HCT116 (cell line): ENCODE measurements around the gene GALNS. TPM values are rescaled to one million over a fixed set of nuclear protein-coding genes. Genes with fewer than 3 reads are reported as not detected.

Source experiments
- ATAC-seq: fragments of 200-7000 bp; cut with Tn5 transposase; 2 replicates; pipeline ENCODE4 v1.9.1; 2020; ENCODE audit warnings: mild to moderate bottlenecking, moderate library complexity
- BruUV-seq: library from RNA; stranded (reverse); fragments of 400-500 nt; replicated peaks from 2 replicates; lab custom pipeline; 2021; lab: Mats Ljungman, UMichigan
- CTCF ChIA-PET: fragments of 300-600 bp; sonication (Branson Sonifier 250); formaldehyde crosslinking; loops from one replicate; lab custom pipeline; 2021; ENCODE audit warnings: antibody characterized with exemption; lab: Charles Lee
- POLR2A ChIA-PET: fragments of 300-600, 350-600 bp; sonication (Branson Sonifier 250); formaldehyde crosslinking; loops from one replicate; lab custom pipeline; 2021; ENCODE audit warnings: antibody characterized with exemption; lab: Charles Lee
- RAD21 ChIA-PET, 2 experiments: fragments of 300-600 bp; sonication (Branson Sonifier 250); formaldehyde crosslinking; loops; one replicate each; lab custom pipeline; 2023; ENCODE audit warnings: low total read pairs in 2 of 2; ENCODE audit not compliant: uncharacterized antibody in 2 of 2, unreplicated experiment in 2 of 2, low non-redundant PET in 1 of 2; lab: Charles Lee
- DNase-seq: peaks from one replicate; pipeline ENCODE4 v3.0.0-alpha.2; 2010; ENCODE audit warnings: low read depth, low spot score
- H2AFZ ChIP-seq: fragments of 200-600 bp; shearing (Covaris generic), sonication (generic); 2 replicates; pipeline ENCODE4 v1.6.1; 2017; ENCODE audit warnings: low read depth, mixed run types, mixed read lengths, antibody characterized with exemption, low read length; ENCODE audit not compliant: poor library complexity, severe bottlenecking
- H3K27ac ChIP-seq: 2 replicates; pipeline ENCODE4 v1.5.1; 2012; ENCODE audit warnings: low read depth, low read length
- H3K27me3 ChIP-seq: fragments of 200-600 bp; sonication (generic); 2 replicates; pipeline ENCODE4 v1.6.1; 2016; ENCODE audit warnings: mixed run types, low read length, mixed read lengths; ENCODE audit not compliant: insufficient read depth
- H3K36me3 ChIP-seq, 2 experiments: fragments of 200-500 bp in 1 of 2; fragments of 200-600 bp in 1 of 2; sonication (Bioruptor generic) in 1 of 2; sonication (generic) in 1 of 2; 2 replicates each; pipeline versions ENCODE4 v1.5.1 to v1.6.1; 2014 to 2016; ENCODE audit warnings: low read length in 2 of 2, inconsistent platforms in 1 of 2, mixed read lengths in 1 of 2, mixed run types in 1 of 2; ENCODE audit not compliant: insufficient read depth in 2 of 2, control insufficient read depth in 1 of 2
- H3K4me1 ChIP-seq, 2 experiments: fragments of 200-600 bp in 1 of 2; sonication (generic) in 1 of 2; 2 replicates each; pipeline versions ENCODE4 v1.5.1 to v1.6.1; 2012 to 2017; ENCODE audit warnings: low read length in 2 of 2, inconsistent platforms in 1 of 2, mild to moderate bottlenecking in 1 of 2, mixed read lengths in 1 of 2, mixed run types in 1 of 2, moderate library complexity in 1 of 2; ENCODE audit not compliant: insufficient read depth in 2 of 2, control insufficient read depth in 1 of 2
- H3K4me2 ChIP-seq: fragments of 200-600 bp; sonication (generic); 2 replicates; pipeline ENCODE4 v1.6.1; 2017; ENCODE audit warnings: mixed run types, low read length, mixed read lengths
- H3K4me3 ChIP-seq, 2 experiments: fragments of 200-600 bp in 1 of 2; sonication (generic) in 1 of 2; replicated peaks in 1 of 2; 2 replicates each; pipeline ENCODE4 v1.5.1; 2011 to 2016; ENCODE audit warnings: low read length in 2 of 2, control low read depth in 1 of 2, low read depth in 1 of 2, mild to moderate bottlenecking in 1 of 2, mixed read lengths in 1 of 2, mixed run types in 1 of 2
- H3K79me2 ChIP-seq: fragments of 200-600 bp; sonication (generic); 2 replicates; pipeline ENCODE4 v1.6.1; 2017; ENCODE audit warnings: mild to moderate bottlenecking, mixed run types, low read length, moderate library complexity, mixed read lengths; ENCODE audit not compliant: insufficient read depth
- H3K9ac ChIP-seq: fragments of 200-600 bp; sonication (generic); 2 replicates; pipeline ENCODE4 v1.6.1; 2016; ENCODE audit warnings: low read length, mixed read lengths
- H3K9me2 ChIP-seq: fragments of 200-600 bp; sonication (generic), shearing (Covaris generic); 2 replicates; pipeline ENCODE4 v1.6.1; 2017; ENCODE audit warnings: mixed run types, mild to moderate bottlenecking, moderate library complexity; ENCODE audit not compliant: insufficient read depth
- H3K9me3 ChIP-seq, 2 experiments: fragments of 200-500 bp in 1 of 2; fragments of 200-600 bp in 1 of 2; sonication (Bioruptor generic) in 1 of 2; sonication (generic) in 1 of 2; 2 replicates each; pipeline ENCODE4 v1.6.1; 2014 to 2017; ENCODE audit warnings: low read length in 2 of 2, mixed read lengths in 2 of 2, inconsistent platforms in 1 of 2, low read depth in 1 of 2, mild to moderate bottlenecking in 1 of 2, mixed run types in 1 of 2, moderate library complexity in 1 of 2; ENCODE audit not compliant: control insufficient read depth in 1 of 2, insufficient read depth in 1 of 2
- H4K20me1 ChIP-seq: fragments of 200-600 bp; sonication (generic), shearing (Covaris generic); 2 replicates; pipeline ENCODE4 v1.6.1; 2017; ENCODE audit warnings: mixed run types, mild to moderate bottlenecking, moderate library complexity; ENCODE audit not compliant: insufficient read depth
- CBX3 ChIP-seq: IDR thresholded peaks from 2 replicates; pipeline ENCODE4 v1.6.1; 2012; ENCODE audit warnings: low read depth
- CTCF ChIP-seq, 3 experiments: fragments of 200-600 bp in 1 of 3; sonication (generic) in 1 of 3; IDR thresholded peaks in 2 of 3; conservative IDR thresholded peaks in 1 of 3; 2 replicates each; pipeline ENCODE4 v1.5.1; 2012 to 2017; ENCODE audit warnings: low read depth in 2 of 3, low read length in 2 of 3, antibody characterized with exemption in 1 of 3, borderline replicate concordance in 1 of 3, control low read depth in 1 of 3, mild to moderate bottlenecking in 1 of 3, mixed read lengths in 1 of 3, mixed run types in 1 of 3, moderate library complexity in 1 of 3; ENCODE audit not compliant: insufficient read depth in 1 of 3
- EZH2 ChIP-seq: fragments of 200-600 bp; sonication (generic); IDR thresholded peaks from 2 replicates; pipeline ENCODE4 v1.6.1; 2017; ENCODE audit warnings: antibody characterized with exemption, mixed run types
- FOSL1 ChIP-seq: IDR thresholded peaks from 2 replicates; pipeline ENCODE4 v1.6.1; 2012; ENCODE audit warnings: low read depth
- MAX ChIP-seq: IDR thresholded peaks from 2 replicates; pipeline ENCODE4 v1.6.1; 2012
- POLR2AphosphoS5 ChIP-seq: IDR thresholded peaks from 2 replicates; pipeline ENCODE4 v1.6.1; 2011; ENCODE audit warnings: mild to moderate bottlenecking, low read depth, low read length, moderate library complexity
- SRF ChIP-seq: IDR thresholded peaks from 2 replicates; pipeline ENCODE4 v1.6.1; 2012; ENCODE audit warnings: low read depth
- TCF7L2 ChIP-seq: IDR thresholded peaks from 2 replicates; pipeline ENCODE4 v1.7.0; 2011; ENCODE audit warnings: borderline replicate concordance, inconsistent platforms; ENCODE audit not compliant: insufficient read depth, insufficient read length; ENCODE audit errors: extremely low read depth
- ZNF274 ChIP-seq: fragments of 200-500 bp; sonication (Bioruptor generic); IDR thresholded peaks from 2 replicates; pipeline ENCODE4 v1.6.1; 2014; ENCODE audit warnings: mild to moderate bottlenecking, low read depth, low read length, inconsistent platforms
- intact Hi-C: fragments of 100-400 bp; cut with micrococcal nuclease; formaldehyde crosslinking; loops from 2 replicates; pipeline ENCODE4 v1.10.0; 2022
- total RNA-seq: library from RNA; stranded (reverse); gene quantifications from one replicate; pipeline ENCODE4 v1.2.1, GENCODE V29; 2021; ENCODE audit not compliant: unreplicated experiment

GALNS gene
- total RNA-seq, 1 experiment from 2014 or later: 44.6 TPM

- no peaks in the 10 kb centered on the region for H3K9me2 ChIP-seq
- no peaks in the 10 kb centered on the region for H3K9me3 ChIP-seq
- DNase-seq (no peak), ATAC-seq (no peak)
- no TSS peak for BruUV-seq
- intact Hi-C loops: no loop called here
- H3K27ac ChIP-seq: no peak overlapping the region
- POLR2A ChIA-PET: no interaction called here
- peaks cover 25 to 28% of the 10 kb centered on the region in 2 experiments; a peak in 3 of 4 replicates for H3K36me3 ChIP-seq
- no peaks in the 10 kb centered on the region for H4K20me1 ChIP-seq
- CTCF ChIA-PET: no interaction called here
- no peaks in the 10 kb centered on the region for H3K27me3 ChIP-seq
- H3K4me2 ChIP-seq: no peak overlapping the region
- peaks cover 29% of the 10 kb centered on the region for H3K79me2 ChIP-seq
- H2AFZ ChIP-seq: no peak overlapping the region
- TF ChIP-seq POLR2AphosphoS5: no peak
- TF ChIP-seq FOSL1: no peak
- TF ChIP-seq SRF: no peak
- no peak for TF ChIP-seq MAX
- no peak for TF ChIP-seq TCF7L2
- no peak for TF ChIP-seq ZNF274
- no peak for TF ChIP-seq CBX3
- no peak for TF ChIP-seq EZH2
- no peak for TF ChIP-seq CTCF (IDR thresholded peaks at IDR 0.05 in 2 of 3, conservative IDR thresholded peaks at IDR 0.05 in 1 of 3; ENCODE audit: borderline replicate concordance in 1 of 3, insufficient read depth in 1 of 3, low read depth in 2 of 3, low read length in 2 of 3)
- peaks cover 19 to 26% of the 10 kb centered on the region in 2 experiments for H3K4me1 ChIP-seq
- no peak overlapping the region for H3K9ac ChIP-seq
- RAD21 ChIA-PET: no interaction called here
- no peak overlapping the region for H3K4me3 ChIP-seq
Observed at GRCh38 chr16:88859381-88860091, 2.8 kb upstream of the GALNS start.
